8988T (cell line): ENCODE results near the gene ATP10B.

ENCODE experiments used
- DNase-seq: peaks from one replicate; pipeline ENCODE4 v3.0.0; 2011

ATP10B gene

DNA sequence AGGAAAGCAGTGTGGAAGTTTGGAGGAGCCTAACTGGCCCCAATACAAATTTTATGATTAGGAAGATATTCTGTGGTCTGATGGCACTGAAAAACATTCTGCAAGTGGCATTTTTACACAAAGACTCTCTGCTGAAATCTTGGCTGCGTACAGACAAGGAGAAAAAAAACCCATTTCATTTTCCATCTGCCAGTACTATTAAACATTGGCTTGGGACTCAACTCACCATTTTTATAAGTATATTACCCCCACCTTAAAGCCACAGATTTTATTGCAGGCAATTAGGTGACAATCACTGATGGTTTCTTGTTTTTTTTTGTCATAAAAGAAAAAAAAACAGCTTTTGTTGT lies 223.4 kb downstream of the ATP10B start:
- DNase-seq, result no peak

GRCh38 chr5:160627921-160628618 lies 223.9 kb downstream of the ATP10B start:
- DNase-seq, result no peak

DNA sequence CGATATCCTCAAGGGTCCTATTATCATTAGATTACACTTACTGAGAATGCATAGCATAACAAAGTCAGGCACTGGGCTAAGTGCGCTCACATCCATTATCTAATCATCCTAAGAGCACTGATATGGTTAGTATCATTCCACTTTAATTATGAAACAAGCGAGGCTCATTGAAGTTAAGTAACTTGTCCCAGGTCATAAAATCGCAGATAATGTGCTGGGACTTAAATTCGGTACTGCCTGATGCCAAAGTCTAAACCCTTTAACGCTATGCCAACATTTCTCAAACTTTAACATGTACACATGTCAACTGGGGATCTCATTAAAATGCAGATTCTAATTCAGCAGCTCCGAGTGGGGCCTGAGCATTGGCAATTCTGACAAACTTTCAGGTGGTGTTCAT lies 225.7 kb downstream of the ATP10B start:
- no peak for DNase-seq

- DNase-seq, result no peak
Observed at GRCh38 chr5:160621526-160621925, 230.5 kb downstream of the ATP10B start.

DNA sequence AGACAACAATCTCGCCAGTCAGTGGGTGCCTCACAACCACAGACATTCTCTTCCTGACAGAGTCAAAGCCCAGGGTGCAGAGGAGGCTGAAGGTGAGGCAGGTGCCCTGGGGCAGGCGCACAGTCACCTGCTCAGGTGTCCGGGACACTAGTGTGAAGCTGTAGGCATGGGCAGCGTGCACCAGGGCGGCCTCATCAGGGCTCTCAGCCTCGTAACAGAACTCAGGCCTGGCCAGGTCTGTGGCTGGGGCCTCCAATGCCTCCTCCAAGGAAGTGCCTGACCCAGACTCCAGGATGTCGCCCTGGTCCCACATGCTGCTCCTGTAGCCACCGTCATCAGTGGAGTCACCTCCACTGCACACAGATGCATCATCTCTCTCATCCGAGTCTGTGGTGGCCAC lies 231.6 kb downstream of the ATP10B start:
- no peak for DNase-seq

DNA sequence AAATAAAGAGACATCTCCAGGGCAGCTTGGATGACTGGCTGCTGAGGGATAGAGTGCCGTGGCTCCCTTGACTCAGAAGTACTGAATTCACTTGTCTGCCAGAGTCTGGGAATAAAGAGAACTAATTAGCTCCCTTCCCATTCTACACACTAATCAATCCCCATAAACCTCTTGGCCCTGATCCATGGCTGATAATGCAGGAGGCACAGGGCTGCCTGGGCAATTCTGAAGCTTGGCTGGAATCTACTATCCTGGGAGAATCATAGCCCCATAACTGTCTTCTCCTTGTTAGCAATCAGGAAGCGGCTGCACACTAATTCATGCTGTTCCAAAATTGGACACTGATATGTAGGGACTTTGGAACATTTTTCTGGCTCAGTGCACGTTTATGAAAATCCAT lies 232.6 kb downstream of the ATP10B start:
- no peak for DNase-seq

GRCh38 chr5:160618286-160618685 lies 233.7 kb downstream of the ATP10B start:
- DNase-seq, result no peak

GRCh38 chr5:160616712-160617497 lies 235.1 kb downstream of the ATP10B start:
- no peak for DNase-seq

DNA sequence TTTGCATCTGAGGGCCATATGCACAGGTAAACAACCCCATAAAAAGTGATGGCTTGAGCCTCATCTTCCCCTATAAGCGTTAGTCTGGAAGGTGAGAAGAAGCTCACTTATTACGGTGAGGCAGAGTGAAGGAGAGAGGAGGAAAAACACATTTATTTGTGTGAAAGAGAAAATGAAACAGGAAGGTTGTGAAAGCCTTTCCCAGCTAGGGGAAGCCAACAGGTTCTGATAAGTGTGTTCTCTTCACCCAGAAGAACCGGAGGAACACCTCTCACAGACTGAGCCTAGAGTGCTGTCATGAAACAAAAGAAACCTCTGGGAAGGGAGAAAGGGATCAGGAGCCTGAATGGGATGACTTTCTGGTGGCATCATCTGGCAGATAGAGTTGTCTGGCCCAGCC lies 237.9 kb downstream of the ATP10B start:
- no peak for DNase-seq

DNA sequence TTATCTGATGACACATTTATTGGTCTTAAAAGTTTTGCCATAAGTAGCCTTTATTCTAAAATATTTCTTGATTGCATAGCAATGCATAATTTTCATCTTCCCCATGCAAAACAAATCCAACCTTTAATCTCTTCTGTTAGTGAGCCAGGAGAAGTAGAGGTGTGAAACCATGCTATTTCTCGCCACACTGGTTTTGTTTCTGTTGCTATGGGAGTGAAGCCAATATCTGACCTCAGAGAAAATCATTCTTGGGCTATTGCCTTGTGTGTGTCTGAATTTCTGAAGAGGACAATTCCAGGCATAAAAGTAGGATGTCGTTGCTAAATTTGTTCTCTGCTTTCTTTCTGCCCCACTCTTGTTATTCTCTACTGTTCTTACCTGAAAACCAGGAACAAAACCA lies 246.7 kb downstream of the ATP10B start:
- no peak for DNase-seq

- no peak for DNase-seq
Observed at GRCh38 chr5:160604484-160604883, 247.5 kb downstream of the ATP10B start.

DNA sequence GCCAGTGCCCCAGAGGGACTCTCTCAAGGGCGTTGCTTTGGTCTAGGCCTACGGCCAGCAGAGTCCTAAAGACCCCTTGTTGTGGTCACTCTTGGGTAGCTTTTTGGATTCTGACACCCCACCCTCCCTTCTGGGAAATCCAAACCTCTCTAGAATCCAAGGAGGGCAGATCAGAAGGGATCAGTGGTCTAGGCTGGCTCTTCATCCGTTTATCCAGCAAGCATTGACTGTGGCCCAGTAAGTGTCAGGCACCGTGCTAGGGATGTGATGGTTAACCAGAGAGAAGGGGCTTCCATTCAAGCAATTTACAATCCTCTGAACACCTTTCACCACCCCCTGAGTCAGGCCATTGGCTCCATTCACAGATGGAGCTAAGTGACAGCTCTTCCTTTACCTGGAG lies 249.3 kb downstream of the ATP10B start:
- no peak for DNase-seq

- no peak for DNase-seq
Observed at GRCh38 chr5:160601046-160601445, 251.0 kb downstream of the ATP10B start.

- no peak for DNase-seq
Observed at GRCh38 chr5:160573318-160573717, 278.7 kb downstream of the ATP10B start.

DNA sequence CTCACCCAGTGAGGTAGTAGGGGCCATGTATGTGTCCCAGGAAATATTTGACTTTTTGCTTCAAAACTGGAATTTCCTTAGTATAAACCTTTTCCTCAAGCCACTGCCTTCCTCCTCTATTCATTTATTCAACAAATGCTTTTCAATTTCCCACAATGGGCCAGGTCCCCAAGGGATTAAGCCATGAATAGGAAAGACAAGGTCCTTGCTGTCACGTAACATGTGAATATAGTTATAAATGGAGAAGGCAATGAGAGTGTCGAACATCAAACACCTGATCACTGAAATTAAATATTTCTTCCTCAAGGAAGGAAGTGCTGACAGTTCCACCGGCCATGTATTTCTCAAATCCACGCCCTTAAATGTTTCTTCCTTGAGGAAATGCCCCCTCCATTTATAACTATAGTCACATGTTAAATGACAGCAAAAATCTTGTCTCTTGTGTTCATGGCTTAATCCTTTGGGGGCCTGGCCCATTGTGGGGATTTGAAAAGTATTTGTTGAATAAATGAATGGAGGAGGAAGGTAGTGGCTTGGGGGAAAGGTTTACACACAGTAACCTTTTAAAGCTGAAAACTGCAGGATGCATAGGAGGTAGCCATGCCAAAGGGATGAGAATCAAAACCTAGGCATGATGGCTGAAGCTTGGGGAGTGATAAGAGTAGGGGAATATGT lies 284.8 kb downstream of the ATP10B start:
- no peak for DNase-seq

- no peak for DNase-seq
Observed at GRCh38 chr5:160565376-160565775, 286.6 kb downstream of the ATP10B start.

- DNase-seq, result no peak
Observed at GRCh38 chr5:160556846-160557245, 295.2 kb downstream of the ATP10B start.

- DNase-seq, result no peak
Observed at GRCh38 chr5:160555971-160556631, 295.9 kb downstream of the ATP10B start.

- no peak for DNase-seq
Observed at GRCh38 chr5:160555581-160555970, 296.4 kb downstream of the ATP10B start.

- no peak for DNase-seq
Observed at GRCh38 chr5:160550075-160550474, 301.9 kb downstream of the ATP10B start.

DNA sequence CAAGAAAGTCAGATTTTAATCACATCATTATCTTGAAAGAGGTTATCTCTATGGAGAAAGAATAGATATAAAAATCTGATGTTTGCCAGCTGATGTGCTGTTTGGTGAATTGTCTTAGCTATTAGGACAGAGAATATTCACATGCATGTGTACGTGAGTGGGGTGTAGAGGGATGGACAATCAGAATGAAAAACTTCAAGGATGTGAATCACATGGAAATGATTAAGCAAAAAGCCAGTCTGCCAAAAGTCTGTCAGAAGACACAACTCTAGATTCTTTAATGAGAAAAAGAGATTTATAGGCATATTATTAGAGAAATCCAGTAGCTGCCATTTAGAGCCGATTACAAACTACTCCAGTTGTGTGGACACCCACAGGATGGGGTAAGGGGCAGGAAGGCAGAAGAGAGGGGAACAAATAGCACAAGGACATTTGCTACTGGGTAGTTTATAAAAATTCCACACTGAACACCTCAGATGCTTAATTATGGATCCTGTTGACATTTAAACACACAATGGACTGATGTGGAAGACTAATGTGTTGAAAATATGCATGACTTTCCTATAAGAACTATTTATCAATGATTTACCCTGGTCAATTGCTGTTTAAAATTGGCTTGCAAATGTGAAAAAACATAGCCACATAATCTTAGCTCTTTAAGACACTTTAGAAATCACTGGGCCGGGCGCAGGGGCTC lies 302.9 kb downstream of the ATP10B start:
- DNase-seq, result no peak

- no peak for DNase-seq
Observed at GRCh38 chr5:160547872-160548271, 304.1 kb downstream of the ATP10B start.

GRCh38 chr5:160547061-160547460 lies 304.9 kb downstream of the ATP10B start:
- no peak for DNase-seq
